ENCODE measurements around the gene GARIN5A.

DNA sequence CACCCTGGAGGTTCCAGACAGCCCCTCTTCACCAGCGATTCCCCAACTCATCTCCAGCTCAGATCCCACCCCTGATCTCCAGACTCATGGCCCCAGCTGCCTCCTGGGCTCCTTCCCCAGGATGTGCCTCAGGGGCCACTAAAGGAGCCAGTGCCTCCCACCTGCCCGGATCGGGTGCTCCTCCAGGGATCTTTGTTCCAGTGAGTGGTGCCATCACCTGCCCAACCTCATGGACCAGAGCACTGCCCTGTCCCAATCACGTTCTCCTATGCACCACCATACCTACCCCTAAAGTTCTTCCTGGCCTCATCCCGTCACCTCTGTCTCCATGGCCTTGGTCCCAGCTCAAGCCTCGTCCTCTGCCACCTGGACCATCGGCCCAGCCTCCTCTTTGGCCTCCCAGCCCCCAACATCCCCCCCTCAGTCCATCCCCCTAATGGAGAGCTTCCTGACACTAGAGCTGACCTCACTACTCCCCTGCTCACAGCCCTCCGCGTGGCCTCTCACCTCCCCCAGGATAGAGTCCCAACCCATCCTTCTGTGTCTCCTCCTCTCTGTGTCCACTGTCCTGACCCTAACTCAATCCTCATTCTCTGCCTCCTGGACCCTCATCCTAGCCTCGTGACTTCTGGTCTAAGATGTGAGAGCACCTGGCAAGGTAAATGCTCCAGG, 8.8 kb upstream of the GARIN5A start:
- TF ChIP-seq SMAD1 (IDR thresholded peaks at IDR 0.05; ENCODE audit: low read depth, low read length, partially characterized antibody) (no peak), ZFP1 (CRISPR knock-in tag; IDR thresholded peaks at IDR 0.05) (no peak)
